K562 (cell line): Measurements from ENCODE around the gene COQ8A. TPM values are rescaled to one million over a fixed set of nuclear protein-coding genes. Genes with fewer than 3 reads are reported as not detected.

Source experiments
- ATAC-seq: fragments of 200-7000 bp; cut with Tn5 transposase; 3 replicates; pipeline ENCODE4 v1.9.1; 2020; ENCODE audit warnings: moderate library complexity
- BruUV-seq: library from RNA; stranded (reverse); fragments of 400-500 nt; replicated peaks from 2 replicates; lab custom pipeline; 2021; lab: Mats Ljungman, UMichigan
- CTCF ChIA-PET: fragments of 300-600 bp; formaldehyde crosslinking; extraction: SDS; loops from one replicate; lab custom pipeline; 2021; ENCODE audit warnings: low intra/inter-chr PET ratio; lab: Yijun Ruan, JAX
- POLR2A ChIA-PET: fragments of 300-600, 350-650 bp; sonication (Branson Sonifier 250); formaldehyde crosslinking; extraction: SDS; loops from one replicate; lab custom pipeline; 2021; ENCODE audit warnings: antibody characterized with exemption, inconsistent platforms; lab: Yijun Ruan, JAX
- DNase-seq, 4 experiments: peaks; one replicate each; pipeline versions ENCODE4 v3.0.0 to v3.0.0-alpha.2; 2011 to 2018; ENCODE audit warnings: low spot score in 3 of 4, mixed read lengths in 3 of 4; ENCODE audit errors: extremely low read depth in 1 of 4
- FAIRE-seq: peaks from 2 replicates; lab custom pipeline; 2011; peaks lifted over from hg19 to GRCh38; lab: Jason Lieb, UNC
- H2AFZ ChIP-seq: 2 replicates; pipeline ENCODE4 v1.6.0; 2011; ENCODE audit warnings: low read depth, low read length, control low read depth, inconsistent platforms
- H3K27ac ChIP-seq: fragments of 200-600 bp; 3 replicates; pipeline ENCODE4 v1.8.0; 2011; ENCODE audit warnings: low read depth, mild to moderate bottlenecking, control low read depth, inconsistent platforms, low read length, moderate library complexity, mixed read lengths; ENCODE audit errors: extremely low read depth
- H3K27me3 ChIP-seq, 2 experiments: fragments of 300-600 bp in 1 of 2; 2 replicates in 1 of 2; 3 replicates in 1 of 2; pipeline versions ENCODE4 v1.6.0 to v1.8.0; 2011; ENCODE audit warnings: inconsistent platforms in 2 of 2, low read length in 2 of 2, mild to moderate bottlenecking in 1 of 2, mixed read lengths in 1 of 2, moderate library complexity in 1 of 2; ENCODE audit not compliant: control insufficient read depth in 2 of 2, insufficient read depth in 2 of 2
- H3K36me3 ChIP-seq: fragments of 300-600 bp; 3 replicates; pipeline ENCODE4 v1.8.0; 2011; ENCODE audit warnings: mild to moderate bottlenecking, low read length, inconsistent platforms; ENCODE audit not compliant: control insufficient read depth, insufficient read depth
- H3K4me1 ChIP-seq, 2 experiments: fragments of 200-600 bp in 1 of 2; replicated peaks in 1 of 2; 2 replicates in 1 of 2; 3 replicates in 1 of 2; pipeline versions ENCODE4 v1.5.1 to v1.8.0; 2011; ENCODE audit warnings: inconsistent platforms in 2 of 2, low read length in 2 of 2, mild to moderate bottlenecking in 1 of 2, mixed read lengths in 1 of 2, moderate library complexity in 1 of 2; ENCODE audit not compliant: control insufficient read depth in 2 of 2, insufficient read depth in 2 of 2
- H3K4me2 ChIP-seq: 2 replicates; pipeline ENCODE4 v1.6.1; 2011; ENCODE audit warnings: low read length, control low read depth, inconsistent platforms, mixed read lengths; ENCODE audit not compliant: insufficient read depth
- H3K4me3 ChIP-seq: fragments of 200-600 bp; sonication (generic), shearing (Covaris generic); 2 replicates; pipeline ENCODE4 v1.5.1; 2016; ENCODE audit warnings: control low read depth, inconsistent platforms
- H3K79me2 ChIP-seq: fragments of 200-600 bp; 3 replicates; pipeline ENCODE4 v1.8.0; 2011; ENCODE audit warnings: low read length, inconsistent platforms; ENCODE audit not compliant: control insufficient read depth, insufficient read depth
- H3K9ac ChIP-seq, 2 experiments: 2 replicates each; pipeline versions ENCODE4 v1.6.0 to v1.6.1; 2011; ENCODE audit warnings: low read depth in 2 of 2, low read length in 2 of 2, control low read depth in 1 of 2, inconsistent platforms in 1 of 2, mild to moderate bottlenecking in 1 of 2, mixed read lengths in 1 of 2; ENCODE audit not compliant: insufficient read depth in 1 of 2
- H3K9me1 ChIP-seq: one replicate; pipeline ENCODE4 v1.6.0; 2011; ENCODE audit warnings: inconsistent platforms, mild to moderate bottlenecking, low read length, moderate library complexity; ENCODE audit not compliant: control insufficient read depth, insufficient read depth
- H3K9me3 ChIP-seq: replicated peaks from 2 replicates; pipeline ENCODE4 v1.5.1; 2011; ENCODE audit warnings: low read depth, low read length, inconsistent platforms; ENCODE audit not compliant: control insufficient read depth, insufficient read depth
- H4K20me1 ChIP-seq: replicated peaks from 2 replicates; pipeline ENCODE4 v1.6.1; 2011; ENCODE audit warnings: low read length, inconsistent platforms, mixed read lengths; ENCODE audit not compliant: control insufficient read depth, insufficient read depth
- EGR1 ChIP-seq: fragments of 450-650 bp; conservative IDR thresholded peaks from 2 replicates; pipeline ENCODE4 v1.6.1; 2017; ENCODE audit warnings: mild to moderate bottlenecking
- ELF4 ChIP-seq: fragments of 450-650 bp; formaldehyde crosslinking; IDR thresholded peaks from 2 replicates; pipeline ENCODE4 v1.4.0; 2022; ENCODE audit warnings: missing genetic modification characterization
- GTF3C2 ChIP-seq: IDR thresholded peaks from 3 replicates; pipeline ENCODE4 v1.6.1; 2011; ENCODE audit warnings: borderline replicate concordance, mild to moderate bottlenecking, moderate library complexity; ENCODE audit not compliant: insufficient read length; ENCODE audit errors: extremely low read depth
- WGBS: fragments of 100-300 bp; shearing (Covaris generic); methylation state at CpG from one replicate; pipeline ENCODE4 v1.1.6; 2016; ENCODE audit warnings: low coverage, mixed read lengths; ENCODE audit not compliant: insufficient coverage; ENCODE audit errors: missing lambda C conversion rate; 5-methylcytosine and 5-hydroxymethylcytosine counted together
- in situ Hi-C: fragments of 300-500 bp; cut with MboI; formaldehyde crosslinking; loops from 4 replicates; pipeline ENCODE4 v1.15.0; 2018; ENCODE audit warnings: inconsistent platforms, mixed read lengths
- intact Hi-C: fragments of 100-400 bp; cut with micrococcal nuclease; formaldehyde crosslinking; loops from 2 replicates; pipeline ENCODE4 v1.14.2; 2022
- polyA plus RNA-seq, 8 experiments: library from polyadenylated mRNA; depleted of rRNA in 4 of 8; stranded (reverse) in 5 of 8; unstranded in 3 of 8; fragments of >200 nt; fragmentation: Nextera tagmentation in 2 of 8; fragmentation: Illumina TruSeq in 1 of 8; extraction: Ambion mirVana in 2 of 8; extraction: Trizol in 1 of 8; gene quantifications; 2 replicates each; pipeline versions ENCODE4 v1.2.1 to v1.2.3, GENCODE V29; 2011 to 2014; ENCODE audit warnings: inconsistent platforms in 1 of 8, missing spikeins in 1 of 8
- total RNA-seq, 7 experiments: library from RNA; depleted of rRNA in 6 of 7; stranded (reverse); fragments of >200 nt in 6 of 7; fragmentation: Illumina TruSeq in 2 of 7; extraction: Trizol in 2 of 7; gene quantifications; 2 replicates each; pipeline versions ENCODE4 v1.2.1 to v1.2.3, GENCODE V29; 2011 to 2021; ENCODE audit warnings: low replicate concordance in 1 of 7

COQ8A gene
- total and polyA plus RNA-seq, 9 of the 15 experiments (the other 6 are each of a cell fraction or from before 2014, with no cell fraction given) = 2.6 to 54.3 (median 32.4) TPM

GRCh38 chr1:226977643-226978431 lies 37.7 kb downstream of the COQ8A start:
- no peak for FAIRE-seq
- BruUV-seq = no TSS peak
- Histone ChIP-seq H3K79me2 (no peaks in the 10 kb centered on the region), H3K4me1 (peaks cover 0 to 27% of the 10 kb centered on the region in 2 experiments; a peak in 1 of 5 replicates), H2AFZ (no peak overlapping the region), H3K4me2 (no peak overlapping the region), H3K27me3 (no peaks in the 10 kb centered on the region), H4K20me1 (no peaks in the 10 kb centered on the region; the same call in 1 of the 2 replicates), H3K36me3 (peaks cover 6% of the 10 kb centered on the region; the same call in 1 of the 3 replicates), H3K27ac (no peak overlapping the region), H3K4me3 (no peak overlapping the region), H3K9ac (no peak overlapping the region), H3K9me3 (no peaks in the 10 kb centered on the region), H3K9me1 (peaks cover 4% of the 10 kb centered on the region)
- no peak for DNase-seq
- ChIA-PET CTCF (no interaction called here), POLR2A (no interaction called here)
- in situ Hi-C loops = no loop called here
- 90% methylated on average over 16 of the region's 20 CpGs for WGBS
- intact Hi-C loops = no loop called here
- no peak for ATAC-seq
- TF ChIP-seq ELF4 (CRISPR knock-in tag) (0 out of 2 replicates have a peak, but pooled peaks have one; percentile 24), GTF3C2 (no peak), EGR1 (peak; percentile 82)
